ENCODE data around the gene TENT4A. TPM values are rescaled to one million over a fixed set of nuclear protein-coding genes. Genes with fewer than 3 reads are reported as not detected.

TENT4A gene
- total RNA-seq, 1 experiment from 2014 or later, result 25.6 TPM

DNA sequence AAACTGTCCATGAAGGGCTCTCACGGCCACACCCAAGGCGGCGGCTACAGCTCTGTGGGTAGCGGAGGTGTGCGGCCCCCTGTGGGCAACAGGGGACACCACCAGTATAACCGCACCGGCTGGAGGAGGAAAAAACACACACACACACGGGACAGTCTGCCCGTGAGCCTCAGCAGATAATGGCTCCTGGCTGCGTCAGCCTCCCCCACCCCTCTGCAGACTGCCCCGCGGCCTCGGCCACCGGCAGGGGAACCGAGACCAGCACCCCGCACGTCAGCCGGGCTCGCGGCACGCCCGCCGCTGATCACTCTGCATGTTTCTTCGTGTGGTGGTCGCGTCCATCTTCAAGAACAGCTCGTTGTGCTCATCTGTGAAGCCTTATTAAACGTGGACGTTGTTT lies 41.5 kb downstream of the TENT4A start:
- Histone ChIP-seq H3K23ac (ENCODE audit: insufficient read length, low read depth, low read length) (no peak overlapping the region), H3K4me2 (ENCODE audit: insufficient read depth, insufficient read length, low read length) (no peak overlapping the region), H2BK120ac (ENCODE audit: low read depth, low read length, poor library complexity, severe bottlenecking) (no peak overlapping the region), H3K4me1 (ENCODE audit: insufficient read depth, low read length) (no peaks in the 10 kb centered on the region), H3K9me3 (ENCODE audit: control insufficient read depth, low read depth, low read length) (no peaks in the 10 kb centered on the region), H3K27me3 (ENCODE audit: insufficient read depth, low read length) (no peaks in the 10 kb centered on the region), H4K8ac (replicated peaks; ENCODE audit: insufficient read length, low read depth, low read length) (no peak overlapping the region), H2AK5ac (ENCODE audit: insufficient read length, low read length) (no peak overlapping the region), H2AFZ (ENCODE audit: low read length) (no peak overlapping the region), H2BK12ac (ENCODE audit: insufficient read length, low read depth, low read length) (no peak overlapping the region), H3T11ph (ENCODE audit: low read length) (no peak overlapping the region), H3K9ac (ENCODE audit: extremely low read depth, insufficient read length, low read length) (no peak overlapping the region), H4K20me1 (ENCODE audit: control insufficient read depth, insufficient read depth, insufficient read length) (no peaks in the 10 kb centered on the region), H3K27ac (ENCODE audit: insufficient read length, low read depth, low read length) (no peak overlapping the region), H3K79me2 (ENCODE audit: insufficient read depth, low read length) (no peaks in the 10 kb centered on the region), H4K5ac (ENCODE audit: insufficient read length, low read depth, low read length) (no peak overlapping the region), H2BK20ac (ENCODE audit: low read depth, low read length, poor library complexity, severe bottlenecking) (no peak overlapping the region), H2BK15ac (ENCODE audit: low read depth, low read length) (no peak overlapping the region), H4K91ac (ENCODE audit: insufficient read length, low read depth, low read length) (no peak overlapping the region), H3K18ac (ENCODE audit: insufficient read length, low read depth, low read length) (no peak overlapping the region), H3K23me2 (ENCODE audit: insufficient read length, low read depth, low read length, poor library complexity, severe bottlenecking) (no peaks in the 10 kb centered on the region), H3K79me1 (ENCODE audit: insufficient read depth, low read depth, low read length, poor library complexity, severe bottlenecking) (no peaks in the 10 kb centered on the region), H2BK5ac (ENCODE audit: insufficient read length, low read length) (no peak overlapping the region), H3K4ac (ENCODE audit: low read depth, low read length) (no peak overlapping the region), H3K56ac (ENCODE audit: insufficient read length, low read depth, low read length) (no peak overlapping the region), H3K14ac (ENCODE audit: insufficient read depth, low read length) (no peak overlapping the region)
- Mint-ChIP-seq H3K4me3 (no peak overlapping the region), H3K27me3 (ENCODE audit: low read depth) (no peaks in the 10 kb centered on the region), H3K9me3 (no peaks in the 10 kb centered on the region), H3K4me1 (peaks cover 0 to 2% of the 10 kb centered on the region in 2 experiments; a peak in 1 of 4 replicates), H3K27ac (peak overlapping the region in 1 of 3 experiments; percentile 57; a peak in 1 of 7 replicates), H3K36me3 (ENCODE audit: insufficient read depth in 1 of 3, low read depth in 3 of 3) (peaks cover 55 to 76% (median 73%) of the 10 kb centered on the region in 3 experiments; a peak in 6 of 7 replicates)
- no peak for DNase-seq
- no CpG with 5 or more reads among the region's 29 CpGs for WGBS (ENCODE audit: extremely low coverage, insufficient read length, low lambda C conversion rate)
- TF ChIP-seq, protein P1, sequence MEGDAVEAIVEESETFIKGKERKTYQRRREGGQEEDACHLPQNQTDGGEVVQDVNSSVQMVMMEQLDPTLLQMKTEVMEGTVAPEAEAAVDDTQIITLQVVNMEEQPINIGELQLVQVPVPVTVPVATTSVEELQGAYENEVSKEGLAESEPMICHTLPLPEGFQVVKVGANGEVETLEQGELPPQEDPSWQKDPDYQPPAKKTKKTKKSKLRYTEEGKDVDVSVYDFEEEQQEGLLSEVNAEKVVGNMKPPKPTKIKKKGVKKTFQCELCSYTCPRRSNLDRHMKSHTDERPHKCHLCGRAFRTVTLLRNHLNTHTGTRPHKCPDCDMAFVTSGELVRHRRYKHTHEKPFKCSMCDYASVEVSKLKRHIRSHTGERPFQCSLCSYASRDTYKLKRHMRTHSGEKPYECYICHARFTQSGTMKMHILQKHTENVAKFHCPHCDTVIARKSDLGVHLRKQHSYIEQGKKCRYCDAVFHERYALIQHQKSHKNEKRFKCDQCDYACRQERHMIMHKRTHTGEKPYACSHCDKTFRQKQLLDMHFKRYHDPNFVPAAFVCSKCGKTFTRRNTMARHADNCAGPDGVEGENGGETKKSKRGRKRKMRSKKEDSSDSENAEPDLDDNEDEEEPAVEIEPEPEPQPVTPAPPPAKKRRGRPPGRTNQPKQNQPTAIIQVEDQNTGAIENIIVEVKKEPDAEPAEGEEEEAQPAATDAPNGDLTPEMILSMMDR (conservative IDR thresholded peaks at IDR 0.05), result no peak
